WTC11 (cell line): Measurements from ENCODE around the gene NOL7. TPM values are rescaled to one million over a fixed set of nuclear protein-coding genes. Genes with fewer than 3 reads are reported as not detected.
A peak's percentile ranks its signal among the peaks of the same experiment; 100 is the strongest.

Experiments
- ATF3 ChIP-seq: sonication (generic); formaldehyde crosslinking; conservative IDR thresholded peaks from 2 replicates; pipeline ENCODE4 v1.8.1; 2022; ENCODE audit warnings: mild to moderate bottlenecking, missing genetic modification reagents
- ATF6 ChIP-seq: sonication (generic); formaldehyde crosslinking; IDR thresholded peaks from 2 replicates; pipeline ENCODE4 v1.8.1; 2023; ENCODE audit warnings: mild to moderate bottlenecking, missing genetic modification reagents
- CREM ChIP-seq: sonication (generic); formaldehyde crosslinking; IDR thresholded peaks from 2 replicates; pipeline ENCODE4 v1.8.1; 2022; ENCODE audit warnings: mild to moderate bottlenecking, missing genetic modification reagents, moderate library complexity
- E2F1 ChIP-seq: sonication (generic); formaldehyde crosslinking; IDR thresholded peaks from 2 replicates; pipeline ENCODE4 v1.8.0; 2022; ENCODE audit warnings: mild to moderate bottlenecking, missing genetic modification reagents
- FOXJ3 ChIP-seq: sonication (generic); formaldehyde crosslinking; IDR thresholded peaks from 2 replicates; pipeline ENCODE4 v1.9.0; 2021; ENCODE audit warnings: missing genetic modification reagents, mild to moderate bottlenecking, borderline replicate concordance
- FOXP1 ChIP-seq: sonication (generic); formaldehyde crosslinking; IDR thresholded peaks from 2 replicates; pipeline ENCODE4 v1.8.0; 2022; ENCODE audit warnings: missing genetic modification reagents, mild to moderate bottlenecking, moderate library complexity, borderline replicate concordance
- FOXP4 ChIP-seq: sonication (generic); formaldehyde crosslinking; IDR thresholded peaks from 2 replicates; pipeline ENCODE4 v1.8.0; 2022; ENCODE audit warnings: mild to moderate bottlenecking, missing genetic modification reagents
- GABPB1 ChIP-seq: sonication (generic); formaldehyde crosslinking; IDR thresholded peaks from 2 replicates; pipeline ENCODE4 v1.8.1; 2023; ENCODE audit warnings: mild to moderate bottlenecking, missing genetic modification reagents
- GTF2I ChIP-seq: fragments of 250-450 bp; sonication (Bioruptor Pico); conservative IDR thresholded peaks from 2 replicates; pipeline ENCODE4 v1.4.0; 2021; ENCODE audit warnings: mild to moderate bottlenecking
- HMGA2 ChIP-seq: fragments of 250-450 bp; sonication (Bioruptor Pico); IDR thresholded peaks from 2 replicates; pipeline ENCODE4 v1.4.0; 2021; ENCODE audit warnings: mild to moderate bottlenecking, moderate library complexity
- NR3C1 ChIP-seq: sonication (generic); formaldehyde crosslinking; conservative IDR thresholded peaks from 2 replicates; pipeline ENCODE4 v1.8.1; 2023; ENCODE audit warnings: low read depth, mild to moderate bottlenecking, missing genetic modification reagents
- PRDM15 ChIP-seq: sonication (generic); formaldehyde crosslinking; IDR thresholded peaks from 2 replicates; pipeline ENCODE4 v1.8.0; 2022; ENCODE audit warnings: missing genetic modification reagents
- PRRX2 ChIP-seq: fragments of 250-450 bp; sonication (Bioruptor Pico); IDR thresholded peaks from 2 replicates; pipeline ENCODE4 v1.8.0; 2021; ENCODE audit warnings: mild to moderate bottlenecking
- STAT6 ChIP-seq: sonication (generic); formaldehyde crosslinking; conservative IDR thresholded peaks from 2 replicates; pipeline ENCODE4 v1.8.1; 2023; ENCODE audit warnings: mild to moderate bottlenecking, low read depth, missing genetic modification reagents, moderate library complexity
- ZMAT4 ChIP-seq: fragments of 250-450 bp; sonication (Bioruptor Pico); IDR thresholded peaks from 2 replicates; pipeline ENCODE4 v1.9.0; 2021; ENCODE audit warnings: mild to moderate bottlenecking
- ZNF423 ChIP-seq: fragments of 250-450 bp; sonication (Bioruptor Pico); IDR thresholded peaks from 2 replicates; pipeline ENCODE4 v2.1.2; 2022; ENCODE audit warnings: mild to moderate bottlenecking, moderate library complexity
- ZNF532 ChIP-seq: fragments of 250-450 bp; sonication (Bioruptor Pico); IDR thresholded peaks from 2 replicates; pipeline ENCODE4 v1.9.0; 2021; ENCODE audit warnings: mild to moderate bottlenecking, borderline replicate concordance
- ZNF671 ChIP-seq: fragments of 250-450 bp; sonication (Bioruptor Pico); IDR thresholded peaks from 2 replicates; pipeline ENCODE4 v1.8.0; 2021; ENCODE audit warnings: mild to moderate bottlenecking
- total RNA-seq: library from RNA; stranded (reverse); gene quantifications from 3 replicates; pipeline ENCODE4 v1.2.3, GENCODE V29; 2021

The NOL7 gene
- total RNA-seq, 1 experiment from 2014 or later: 76.1 TPM

GRCh38 chr6:13614926-13615791, at the start of gene NOL7 (continued):
- TF ChIP-seq ATF6 (CRISPR knock-in tag) (no peak), ATF3 (CRISPR knock-in tag) (0 out of 2 replicates have a peak, but pooled peaks have one; percentile 36), NR3C1 (no peak), ZNF671 (CRISPR knock-in tag) (no peak), PRRX2 (CRISPR knock-in tag) (peak; percentile 17), ZNF423 (no peak), PRDM15 (CRISPR knock-in tag) (no peak), GABPB1 (CRISPR knock-in tag) (peak; percentile 97), ZNF532 (CRISPR knock-in tag) (no peak), FOXP1 (CRISPR knock-in tag) (peak; percentile 92; the same call in 1 of the 2 replicates), HMGA2 (CRISPR knock-in tag) (no peak), E2F1 (CRISPR knock-in tag) (no peak; the same call in 1 of the 2 replicates), CREM (CRISPR knock-in tag) (peak; percentile 83; the same call in 1 of the 2 replicates), GTF2I (CRISPR knock-in tag) (no peak), STAT6 (CRISPR knock-in tag) (no peak; the same call in 1 of the 2 replicates), FOXP4 (peak; percentile 89), FOXJ3 (CRISPR knock-in tag) (no peak), ZMAT4 (CRISPR knock-in tag) (no peak)
